Motor neuron (in vitro differentiated cells): ENCODE results near the gene MICAL3. TPM values are rescaled to one million over a fixed set of nuclear protein-coding genes. Genes with fewer than 3 reads are reported as not detected.

Experiments
- ATAC-seq, 8 experiments: fragments of 200-7000 bp; cut with Tn5 transposase; replicated peaks in 6 of 8; 2 replicates each; pipeline ENCODE4 v1.8.0; 2021; ENCODE audit warnings: mild to moderate bottlenecking in 8 of 8, moderate library complexity in 8 of 8
- H3K27ac ChIP-seq, 2 donors: fragments of 250-450 bp; sonication (Bioruptor Pico); 2 replicates each; pipeline ENCODE4 v1.9.0; 2021; ENCODE audit warnings: antibody characterized with exemption in 2 of 2, mild to moderate bottlenecking in 2 of 2, moderate library complexity in 1 of 2
- H3K4me1 ChIP-seq, 2 donors: fragments of 250-450 bp; sonication (Bioruptor Pico); replicated peaks in 1 of 2; 2 replicates each; pipeline ENCODE4 v1.6.1; 2021; ENCODE audit warnings: antibody characterized with exemption in 2 of 2, mild to moderate bottlenecking in 2 of 2, moderate library complexity in 1 of 2
- H3K4me3 ChIP-seq, 5 donors: fragments of 250-450 bp; sonication (Bioruptor Pico); 2 replicates each; pipeline ENCODE4 v1.9.0; 2021; ENCODE audit warnings: antibody characterized with exemption in 5 of 5, mild to moderate bottlenecking in 5 of 5, moderate library complexity in 4 of 5
- WGBS, 10 experiments: fragments of 450-650 bp; shearing (Covaris generic); methylation state at CpG; one replicate each; pipeline ENCODE4 v1.0.0; 2022; 5-methylcytosine and 5-hydroxymethylcytosine counted together
- in situ Hi-C, 9 experiments: fragments of 400-800 bp; cut with MboI; loops; one replicate each; pipeline ENCODE4 v1.15.0; 2021; ENCODE audit warnings: low sequenced_read_pairs in 9 of 9, low pct_unique_long_range_greater_than_20kb in 2 of 9; ENCODE audit not compliant: unreplicated experiment in 9 of 9
- total RNA-seq, 8 experiments: library from RNA; unstranded; fragments of 300-600 nt; gene quantifications; 2 replicates each; pipeline versions ENCODE4 v1.2.3 to v1.2.4, GENCODE V29; 2022

MICAL3 gene
- total RNA-seq, 8 experiments from 2014 or later: 15.2 to 46.0 (median 20.4) TPM

GRCh38 chr22:17739196-17739975 lies 285.0 kb downstream of the MICAL3 start:
- in situ Hi-C loops: loop anchor here in 1 of 9 experiments (25.0 kb wide), 1 partner anchor 98 kb away; no protein-coding TSS in a partner anchor
- H3K27ac ChIP-seq: no peak overlapping the region
- 86 to 100% (median 95%) methylated on average over 2 to 14 of the region's 36 CpGs; no CpG with 5 or more reads in 5 of the 10 experiments for WGBS, 10 experiments
- no peak overlapping the region for H3K4me3 ChIP-seq
- peaks cover 0 to 3% of the 10 kb centered on the region in 2 donors for H3K4me1 ChIP-seq
- ATAC-seq: no peak

DNA sequence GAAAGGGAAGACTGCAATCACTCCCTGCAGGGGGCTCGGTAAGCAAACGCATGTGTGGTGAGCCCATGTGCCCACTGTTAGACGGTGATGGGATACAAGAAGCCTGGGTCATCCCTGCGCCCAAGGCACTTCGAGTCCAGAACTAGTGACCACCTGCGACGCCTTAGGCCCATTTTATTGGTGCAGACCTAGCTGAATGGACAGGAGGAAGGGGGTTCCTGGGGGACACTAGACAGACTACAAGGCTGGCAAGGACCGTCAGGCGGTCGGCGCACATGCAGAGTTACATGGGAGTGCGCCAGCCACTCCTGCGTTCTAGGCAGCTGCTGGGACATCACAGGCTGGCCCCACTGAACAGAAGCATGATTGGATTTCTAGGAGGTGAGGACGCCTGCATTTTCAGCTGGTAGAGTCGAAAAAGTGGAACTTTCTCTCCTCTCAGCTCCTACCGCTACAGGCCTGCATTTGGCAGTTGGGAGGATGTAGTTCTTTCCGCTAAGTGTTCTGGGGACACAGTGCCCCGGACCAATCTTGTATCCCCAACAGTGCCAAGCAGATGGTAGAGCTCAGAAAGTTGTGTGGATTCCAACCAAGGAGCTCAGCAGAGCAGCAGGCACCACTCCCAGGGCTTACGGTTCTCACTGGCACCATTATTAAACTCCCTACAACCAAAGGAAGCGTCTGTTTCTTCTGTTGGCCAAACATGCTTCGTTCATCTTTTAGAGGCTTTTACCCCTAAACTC lies 285.8 kb downstream of the MICAL3 start:
- no peak for ATAC-seq
- WGBS, 10 experiments: 34 to 100% (median 85%) methylated on average over 1 to 14 of the region's 21 CpGs; no CpG with 5 or more reads in 2 of the 10 experiments
- H3K4me3 ChIP-seq: no peak overlapping the region
- no peak overlapping the region for H3K27ac ChIP-seq
- peaks cover 0 to 3% of the 10 kb centered on the region in 2 donors for H3K4me1 ChIP-seq
- in situ Hi-C loops: loop anchor here in 1 of 9 experiments (25.0 kb wide), 1 partner anchor 99 kb away; no protein-coding TSS in a partner anchor

Other genes with a start within 250 kb of the MICAL3 start
- 10 to 100 TPM; 10.5 to 25.1 (median 19.4) TPM for gene PEX26, start 53.4 kb upstream of the MICAL3 start, total RNA-seq
- 1 to 10 TPM in 6 of 8 experiments, under 1 TPM in 2; 0.54 to 2.5 (median 2.0) TPM for gene TUBA8, start 86.2 kb upstream of the MICAL3 start, total RNA-seq
- gene USP18, start 125.6 kb upstream of the MICAL3 start, total RNA-seq: 10 to 100 TPM in 2 of 8 experiments, 1 to 10 TPM in 3, under 1 TPM in 3; 0.33 to 18.3 (median 3.3) TPM